ENCODE data around the gene TP53TG5.

DNA sequence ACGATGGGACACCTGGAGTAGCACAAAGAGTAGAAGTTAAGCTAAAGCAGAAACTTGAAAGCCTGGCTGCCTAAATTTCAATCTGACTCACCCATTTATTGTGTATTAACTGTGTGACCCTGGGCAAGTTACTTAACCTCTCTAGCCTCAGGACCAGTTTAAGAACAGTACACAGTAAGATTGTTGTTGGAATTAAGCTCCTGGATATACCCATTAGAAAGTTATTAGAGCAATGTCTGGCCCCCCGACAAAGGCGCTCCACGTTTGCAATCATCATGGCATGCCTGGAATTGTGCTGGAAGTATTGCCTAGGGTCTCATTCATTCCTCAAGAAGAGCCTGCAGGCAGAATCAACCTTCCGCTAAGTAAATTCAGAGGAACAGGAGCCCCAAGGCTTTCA is 31.3 kb downstream of the TP53TG5 start:
- TF ChIP-seq ZNF274 (IDR thresholded peaks at IDR 0.05; ENCODE audit: low read length) (no peak), ZNF274 (tag by site-specific recombination; IDR thresholded peaks at IDR 0.05; ENCODE audit: borderline replicate concordance) (no peak), OVOL3 (tag by site-specific recombination; IDR thresholded peaks at IDR 0.05) (no peak)
- TF ChIP-seq, protein P1, sequence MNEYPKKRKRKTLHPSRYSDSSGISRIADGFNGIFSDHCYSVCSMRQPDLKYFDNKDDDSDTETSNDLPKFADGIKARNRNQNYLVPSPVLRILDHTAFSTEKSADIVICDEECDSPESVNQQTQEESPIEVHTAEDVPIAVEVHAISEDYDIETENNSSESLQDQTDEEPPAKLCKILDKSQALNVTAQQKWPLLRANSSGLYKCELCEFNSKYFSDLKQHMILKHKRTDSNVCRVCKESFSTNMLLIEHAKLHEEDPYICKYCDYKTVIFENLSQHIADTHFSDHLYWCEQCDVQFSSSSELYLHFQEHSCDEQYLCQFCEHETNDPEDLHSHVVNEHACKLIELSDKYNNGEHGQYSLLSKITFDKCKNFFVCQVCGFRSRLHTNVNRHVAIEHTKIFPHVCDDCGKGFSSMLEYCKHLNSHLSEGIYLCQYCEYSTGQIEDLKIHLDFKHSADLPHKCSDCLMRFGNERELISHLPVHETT (tag by site-specific recombination; IDR thresholded peaks at IDR 0.05): no peak
- TF ChIP-seq, protein P2, sequence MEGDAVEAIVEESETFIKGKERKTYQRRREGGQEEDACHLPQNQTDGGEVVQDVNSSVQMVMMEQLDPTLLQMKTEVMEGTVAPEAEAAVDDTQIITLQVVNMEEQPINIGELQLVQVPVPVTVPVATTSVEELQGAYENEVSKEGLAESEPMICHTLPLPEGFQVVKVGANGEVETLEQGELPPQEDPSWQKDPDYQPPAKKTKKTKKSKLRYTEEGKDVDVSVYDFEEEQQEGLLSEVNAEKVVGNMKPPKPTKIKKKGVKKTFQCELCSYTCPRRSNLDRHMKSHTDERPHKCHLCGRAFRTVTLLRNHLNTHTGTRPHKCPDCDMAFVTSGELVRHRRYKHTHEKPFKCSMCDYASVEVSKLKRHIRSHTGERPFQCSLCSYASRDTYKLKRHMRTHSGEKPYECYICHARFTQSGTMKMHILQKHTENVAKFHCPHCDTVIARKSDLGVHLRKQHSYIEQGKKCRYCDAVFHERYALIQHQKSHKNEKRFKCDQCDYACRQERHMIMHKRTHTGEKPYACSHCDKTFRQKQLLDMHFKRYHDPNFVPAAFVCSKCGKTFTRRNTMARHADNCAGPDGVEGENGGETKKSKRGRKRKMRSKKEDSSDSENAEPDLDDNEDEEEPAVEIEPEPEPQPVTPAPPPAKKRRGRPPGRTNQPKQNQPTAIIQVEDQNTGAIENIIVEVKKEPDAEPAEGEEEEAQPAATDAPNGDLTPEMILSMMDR (tag by site-specific recombination; IDR thresholded peaks at IDR 0.05): no peak

All from HEK293 (cell line).